HG03558 (cell line): Measurements from ENCODE around the gene C3orf70.

ENCODE experiments used
- ATAC-seq: cut with Tn5 transposase; IDR thresholded peaks from one replicate; pipeline ENCODE4 v1.9.1; 2021; ENCODE audit warnings: moderate number of reproducible peaks; ENCODE audit not compliant: unreplicated experiment; ENCODE audit errors: extremely low read depth

The C3orf70 gene

GRCh38 chr3:185090811-185091210, 62.0 kb downstream of the C3orf70 start:
- no peak for ATAC-seq

GRCh38 chr3:185089751-185090150, 63.1 kb downstream of the C3orf70 start:
- ATAC-seq: no peak

DNA sequence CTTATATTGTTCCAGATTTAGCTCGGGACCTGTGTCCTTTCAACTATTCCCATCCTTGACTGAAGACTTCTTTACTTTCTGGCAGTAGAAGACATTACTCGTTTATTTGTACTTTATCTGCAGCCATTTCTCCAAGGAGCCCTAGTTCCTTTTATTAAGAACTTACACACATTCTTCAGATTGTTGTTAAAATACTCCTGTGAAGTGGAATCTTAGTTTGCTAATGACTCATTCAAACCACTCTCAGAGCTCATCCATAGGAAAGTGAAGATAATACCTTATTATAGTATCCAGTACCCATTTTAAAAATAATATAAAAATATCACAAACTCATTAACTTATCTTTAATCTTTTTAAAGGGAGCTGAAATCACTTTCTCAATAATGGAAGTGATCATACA, 63.5 kb downstream of the C3orf70 start:
- ATAC-seq: no peak

DNA sequence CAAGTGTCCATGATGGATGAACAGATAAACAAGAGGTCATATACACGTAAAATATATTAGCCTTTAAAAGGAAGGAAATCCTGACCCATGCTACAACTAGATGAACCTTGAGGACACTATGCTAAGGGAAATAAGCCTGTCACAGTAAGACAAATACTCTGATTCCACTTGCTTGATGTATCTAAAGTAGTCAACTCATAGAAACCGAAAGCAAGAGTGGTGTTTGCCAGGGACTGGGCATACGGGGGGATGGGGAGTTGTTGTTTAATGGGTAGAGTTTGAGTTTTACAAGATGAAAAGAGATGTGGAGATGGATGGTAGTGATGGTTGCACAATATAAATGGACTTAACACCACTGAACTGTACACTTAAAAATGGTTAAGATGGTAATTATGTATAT, 65.4 kb downstream of the C3orf70 start:
- no peak for ATAC-seq

- ATAC-seq: no peak
These were observed 68.0 kb downstream of the C3orf70 start for GRCh38 chr3:185084901-185085300.

DNA sequence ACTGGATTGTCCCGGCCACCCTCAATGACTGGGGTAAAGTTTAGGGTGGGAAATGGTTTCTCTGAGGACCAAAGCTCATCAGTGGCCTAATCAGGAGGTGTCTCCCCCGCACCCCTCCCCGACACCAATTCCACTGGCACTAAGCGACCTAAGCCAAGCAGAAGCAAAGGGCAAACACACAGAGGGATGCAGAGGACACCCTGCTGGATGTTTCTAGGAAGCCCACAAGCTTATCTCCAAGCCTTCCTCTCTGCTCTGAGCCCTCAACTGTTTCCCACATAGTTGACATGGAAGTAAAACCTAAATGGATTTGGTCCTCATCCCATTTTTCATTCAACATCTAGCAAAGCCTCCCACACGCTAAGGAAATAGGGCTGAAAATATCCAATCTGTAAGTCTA, 68.5 kb downstream of the C3orf70 start:
- ATAC-seq: no peak

GRCh38 chr3:185082829-185083228, 70.0 kb downstream of the C3orf70 start:
- ATAC-seq: no peak

GRCh38 chr3:185082149-185082548, 70.7 kb downstream of the C3orf70 start:
- ATAC-seq: no peak

DNA sequence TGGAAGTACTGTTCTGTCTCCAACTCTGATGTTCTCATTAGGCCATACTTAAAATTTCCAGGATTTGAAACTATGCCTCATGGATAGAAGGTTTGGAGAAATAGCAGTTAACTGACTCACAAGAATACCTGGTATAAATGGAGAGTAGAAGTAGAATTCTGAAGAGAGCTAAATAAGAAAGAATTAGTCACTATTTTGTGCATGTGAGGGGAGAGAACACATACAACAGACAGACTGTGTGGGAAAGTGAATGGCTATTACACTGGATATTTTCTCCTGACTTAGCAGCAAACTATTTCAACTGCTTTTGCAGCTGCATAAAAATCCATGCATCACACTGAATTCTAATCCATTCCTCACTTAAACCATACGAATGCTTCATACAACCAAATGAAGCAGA, 71.3 kb downstream of the C3orf70 start:
- ATAC-seq: no peak

GRCh38 chr3:185079625-185080024, 73.2 kb downstream of the C3orf70 start:
- no peak for ATAC-seq

GRCh38 chr3:185076219-185076618, 76.6 kb downstream of the C3orf70 start:
- no peak for ATAC-seq

DNA sequence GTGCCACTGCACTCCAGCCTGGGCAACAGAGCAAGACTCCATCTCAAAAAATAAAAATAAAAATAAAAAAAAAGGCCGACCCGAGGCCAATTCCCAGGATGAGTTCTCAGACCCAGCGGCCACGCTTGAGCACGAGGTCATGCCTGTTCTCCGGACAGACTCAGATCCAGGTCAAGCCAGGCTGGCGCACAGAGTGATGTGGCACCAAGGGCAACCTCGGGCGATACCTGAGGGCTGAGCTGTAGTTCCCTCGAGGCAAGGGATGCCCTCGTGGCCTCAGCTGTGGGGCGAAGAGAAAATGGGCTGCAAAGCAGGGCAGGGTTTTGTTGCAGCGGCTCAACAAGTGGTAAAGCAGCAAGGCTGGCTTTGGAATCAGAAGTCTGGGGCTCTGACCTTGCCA, 77.3 kb downstream of the C3orf70 start:
- ATAC-seq: no peak

DNA sequence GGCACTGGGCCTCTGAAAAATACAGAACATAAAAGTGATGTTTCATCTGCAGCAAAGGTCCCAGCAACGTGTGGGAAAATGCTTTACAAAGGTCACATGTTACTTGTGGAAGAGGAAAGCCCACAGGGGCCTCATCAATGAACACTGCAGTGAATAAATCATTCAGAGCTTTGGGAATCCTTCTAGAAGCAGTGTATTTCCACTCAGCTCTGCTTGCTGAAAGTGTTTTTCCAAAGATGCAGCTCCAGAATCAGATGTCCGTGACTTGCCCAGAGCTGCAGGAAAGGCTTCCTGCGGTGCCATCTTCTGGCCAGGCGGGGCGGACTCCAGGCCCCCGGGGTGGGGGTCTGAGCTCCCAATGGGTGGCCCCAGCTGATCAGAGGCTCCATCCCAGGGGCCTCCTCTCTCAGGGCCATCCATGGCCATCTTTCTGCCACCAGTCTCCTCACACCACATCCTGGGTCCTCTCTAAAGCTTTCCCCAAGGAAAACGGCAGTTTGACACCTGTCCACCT, 81.5 kb downstream of the C3orf70 start:
- no peak for ATAC-seq

DNA sequence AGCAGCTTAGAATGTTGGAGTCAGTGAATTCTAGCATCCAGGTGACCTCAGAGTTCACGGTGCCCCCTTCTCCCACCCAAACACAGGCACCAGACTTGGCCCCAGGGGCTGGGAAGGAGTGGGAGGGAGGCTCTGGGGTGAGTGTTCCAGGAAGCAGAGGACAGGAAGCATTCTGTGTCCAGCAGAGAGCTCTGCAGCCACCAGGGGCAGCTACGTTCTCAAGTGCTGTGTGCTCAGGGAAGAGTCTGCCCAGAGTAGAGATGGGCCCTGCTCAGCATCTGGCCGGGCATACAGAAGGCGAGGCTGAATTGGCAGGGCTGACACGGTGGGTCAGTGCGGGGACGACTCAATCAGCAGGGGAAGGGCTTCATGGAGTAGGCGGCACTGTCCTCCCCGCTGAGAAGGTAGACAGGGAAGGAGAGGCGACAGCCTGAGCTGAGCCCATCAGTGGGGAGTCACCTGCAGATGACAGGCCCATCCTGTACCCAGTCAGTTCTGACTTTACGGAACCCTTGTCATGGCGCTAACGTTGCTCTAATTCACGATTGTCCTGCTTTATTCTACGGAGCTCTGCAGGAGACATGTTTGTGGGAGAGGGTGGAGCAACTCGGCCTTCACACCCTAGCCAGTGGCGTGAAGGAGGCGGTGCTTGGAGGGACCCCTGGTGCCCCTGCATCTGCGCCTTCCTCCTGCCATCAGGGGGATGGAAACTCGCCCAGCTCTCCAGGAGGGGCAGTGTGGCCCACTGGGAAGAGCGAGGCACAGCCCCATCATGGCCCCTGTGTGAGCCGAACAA, 82.2 kb downstream of the C3orf70 start:
- ATAC-seq: no peak

GRCh38 chr3:185069037-185070030, 83.5 kb downstream of the C3orf70 start:
- no peak for ATAC-seq

- ATAC-seq: no peak
These were observed 85.7 kb downstream of the C3orf70 start for GRCh38 chr3:185067173-185067572.

DNA sequence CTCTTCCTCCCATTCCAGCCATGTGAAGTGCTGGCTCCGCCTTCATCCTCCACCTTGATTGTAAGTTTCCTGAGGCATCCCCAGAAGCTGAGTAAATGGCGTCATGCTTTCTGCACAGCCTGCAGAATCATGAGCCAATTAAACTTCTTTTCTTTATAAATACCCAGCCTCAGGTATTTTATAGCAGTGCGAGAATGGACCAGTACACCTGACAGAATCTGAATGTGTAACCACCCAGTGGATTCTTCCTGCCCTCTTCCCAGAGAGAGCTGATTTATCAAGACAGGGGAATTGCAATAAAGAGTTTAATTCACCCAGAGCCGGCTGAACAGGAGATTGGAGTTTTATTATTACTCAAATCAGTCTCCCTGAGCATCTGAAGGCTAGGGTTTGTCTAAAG, 86.6 kb downstream of the C3orf70 start:
- no peak for ATAC-seq

DNA sequence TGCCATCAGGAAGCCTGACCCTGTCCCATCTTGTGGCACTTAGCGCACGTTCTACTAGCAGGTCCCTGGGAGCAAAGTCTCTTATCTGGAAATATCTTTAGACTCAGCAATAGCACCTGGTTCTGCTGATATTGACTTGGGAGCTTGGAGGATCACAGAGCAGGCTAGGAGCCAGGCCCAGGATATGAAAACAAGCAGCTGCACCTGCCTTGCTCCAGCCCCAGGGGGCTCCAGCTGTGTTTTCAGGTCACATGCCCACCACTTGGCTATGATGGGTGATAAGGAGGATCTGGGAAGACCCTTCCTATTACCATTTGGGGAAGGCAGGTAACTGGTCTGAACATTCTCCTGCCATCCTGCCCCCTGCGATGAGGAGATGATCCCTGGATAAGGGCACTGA, 87.8 kb downstream of the C3orf70 start:
- no peak for ATAC-seq

GRCh38 chr3:185063431-185063830, 89.4 kb downstream of the C3orf70 start:
- no peak for ATAC-seq

GRCh38 chr3:185062191-185062590, 90.7 kb downstream of the C3orf70 start:
- ATAC-seq: no peak

GRCh38 chr3:185060655-185061054, 92.2 kb downstream of the C3orf70 start:
- no peak for ATAC-seq
